ENCODE results near the gene RSPH3.

DNA sequence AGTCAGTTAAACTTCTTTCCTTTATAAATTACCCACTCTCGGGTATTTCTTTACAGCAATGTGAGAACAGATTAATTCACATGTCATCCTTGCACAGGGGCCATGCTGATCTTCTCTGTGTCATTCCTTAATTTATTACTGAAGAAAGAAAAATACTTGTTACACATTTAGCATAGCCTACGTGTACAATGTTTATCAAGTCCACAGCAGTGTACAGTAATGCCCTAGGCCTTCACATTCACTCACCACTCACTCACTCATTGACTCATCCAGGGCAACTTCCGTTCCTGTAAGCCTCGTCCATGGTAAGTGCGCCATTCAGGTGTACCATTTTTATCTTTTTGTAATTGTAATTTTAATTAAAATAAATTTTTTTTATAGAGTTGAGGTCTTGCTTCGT lies 73.6 kb downstream of the RSPH3 start:
- TF ChIP-seq, protein P1, sequence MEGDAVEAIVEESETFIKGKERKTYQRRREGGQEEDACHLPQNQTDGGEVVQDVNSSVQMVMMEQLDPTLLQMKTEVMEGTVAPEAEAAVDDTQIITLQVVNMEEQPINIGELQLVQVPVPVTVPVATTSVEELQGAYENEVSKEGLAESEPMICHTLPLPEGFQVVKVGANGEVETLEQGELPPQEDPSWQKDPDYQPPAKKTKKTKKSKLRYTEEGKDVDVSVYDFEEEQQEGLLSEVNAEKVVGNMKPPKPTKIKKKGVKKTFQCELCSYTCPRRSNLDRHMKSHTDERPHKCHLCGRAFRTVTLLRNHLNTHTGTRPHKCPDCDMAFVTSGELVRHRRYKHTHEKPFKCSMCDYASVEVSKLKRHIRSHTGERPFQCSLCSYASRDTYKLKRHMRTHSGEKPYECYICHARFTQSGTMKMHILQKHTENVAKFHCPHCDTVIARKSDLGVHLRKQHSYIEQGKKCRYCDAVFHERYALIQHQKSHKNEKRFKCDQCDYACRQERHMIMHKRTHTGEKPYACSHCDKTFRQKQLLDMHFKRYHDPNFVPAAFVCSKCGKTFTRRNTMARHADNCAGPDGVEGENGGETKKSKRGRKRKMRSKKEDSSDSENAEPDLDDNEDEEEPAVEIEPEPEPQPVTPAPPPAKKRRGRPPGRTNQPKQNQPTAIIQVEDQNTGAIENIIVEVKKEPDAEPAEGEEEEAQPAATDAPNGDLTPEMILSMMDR (IDR thresholded peaks at IDR 0.05; ENCODE audit: low read depth, low read length, poor library complexity, severe bottlenecking), result no peak
- TF ChIP-seq EZH2phosphoT487 (IDR thresholded peaks at IDR 0.05; ENCODE audit: borderline replicate concordance, low read length), result no peak
